Activated T-helper 17 cell treated with anti-CD3 and anti-CD28 coated beads, Interleukin-2, amount 50 U/mL, for 72 hours (primary cell): Measurements from ENCODE around the gene KIF1B. TPM values are rescaled to one million over a fixed set of nuclear protein-coding genes. Genes with fewer than 3 reads are reported as not detected.
"Not testable (repeated sequence)": the region's sequence is repeated elsewhere in the genome, so short reads cannot be mapped to it uniquely, and the experiment has no call there.

Experiments used
- ATAC-seq: fragments of 150-1000 bp; cut with Tn5 transposase; replicated peaks from 2 replicates; pipeline ENCODE4 v1.10.0; 2021; ENCODE audit warnings: mild to moderate bottlenecking, moderate library complexity
- H3K27ac Mint-ChIP-seq: one replicate; pipeline ENCODE4 v1.8.0; 2022; ENCODE audit warnings: mixed read lengths
- H3K27me3 Mint-ChIP-seq: one replicate; pipeline ENCODE4 v1.8.0; 2022; ENCODE audit warnings: mixed read lengths
- H3K36me3 Mint-ChIP-seq: one replicate; pipeline ENCODE4 v1.8.0; 2022; ENCODE audit warnings: low read depth, mild to moderate bottlenecking, mixed read lengths
- H3K4me1 Mint-ChIP-seq: one replicate; pipeline ENCODE4 v1.8.0; 2022; ENCODE audit warnings: mixed read lengths
- H3K4me3 Mint-ChIP-seq: one replicate; pipeline ENCODE4 v1.8.0; 2022; ENCODE audit warnings: mild to moderate bottlenecking, mixed read lengths
- H3K9me3 Mint-ChIP-seq: one replicate; pipeline ENCODE4 v1.8.0; 2022; ENCODE audit warnings: mixed read lengths
- total RNA-seq, 2 donors: library from RNA; stranded (reverse); gene quantifications; one replicate each; pipeline ENCODE4 v1.2.3, GENCODE V29; 2022

The KIF1B gene
- total RNA-seq, 2 donors from 2014 or later: 13.5 to 17.0 TPM

DNA sequence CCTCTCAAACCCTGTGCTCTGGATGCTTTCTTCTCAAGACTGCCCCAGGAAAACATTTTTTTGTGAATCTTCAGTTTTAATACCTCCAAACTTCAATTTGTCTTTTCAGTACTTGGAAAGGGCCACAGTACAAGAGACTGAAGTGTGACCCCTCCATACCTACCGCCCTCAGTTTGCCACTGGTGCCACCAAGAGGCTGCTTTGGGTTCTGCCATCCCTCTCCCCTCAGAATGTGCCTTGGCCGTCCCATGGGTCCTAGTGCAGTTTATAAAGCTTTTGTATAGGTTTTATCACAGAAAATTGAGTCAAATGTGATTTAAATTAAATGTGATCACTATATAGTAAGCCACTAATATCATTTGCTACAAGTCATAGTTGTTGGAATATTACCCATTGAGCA lies 127.7 kb downstream of the KIF1B start:
- Mint-ChIP-seq H3K9me3 (no peaks in the 10 kb centered on the region), H3K36me3 (peaks cover 80% of the 10 kb centered on the region), H3K4me3 (no peak overlapping the region), H3K4me1 (no peaks in the 10 kb centered on the region), H3K27ac (no peak overlapping the region), H3K27me3 (no peaks in the 10 kb centered on the region)
- ATAC-seq: peak; percentile 60

DNA sequence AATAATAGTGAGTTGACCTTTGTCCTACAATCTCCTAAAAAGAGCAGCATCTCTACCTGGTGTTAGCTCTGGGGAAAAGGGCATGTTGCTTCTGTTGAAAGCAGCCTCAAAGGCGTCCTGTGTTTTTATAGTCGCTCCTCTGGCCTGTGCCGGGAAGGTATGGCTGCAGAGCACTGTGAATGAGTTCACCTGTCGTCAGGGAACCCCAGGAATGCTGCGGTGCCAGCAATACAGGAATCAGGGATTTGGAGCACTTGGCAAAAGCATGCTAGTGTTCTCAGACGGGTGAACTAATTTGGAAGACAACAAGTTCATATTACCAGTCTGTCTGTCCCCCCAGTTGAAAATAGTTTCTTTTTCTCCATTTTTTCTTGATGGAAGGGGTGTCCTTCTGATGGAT lies 128.2 kb downstream of the KIF1B start:
- H3K4me3 Mint-ChIP-seq: no peak overlapping the region
- H3K27ac Mint-ChIP-seq: no peak overlapping the region
- H3K9me3 Mint-ChIP-seq: no peaks in the 10 kb centered on the region
- H3K4me1 Mint-ChIP-seq: no peaks in the 10 kb centered on the region
- no peak for ATAC-seq
- H3K36me3 Mint-ChIP-seq: peaks cover 84% of the 10 kb centered on the region
- H3K27me3 Mint-ChIP-seq: no peaks in the 10 kb centered on the region

DNA sequence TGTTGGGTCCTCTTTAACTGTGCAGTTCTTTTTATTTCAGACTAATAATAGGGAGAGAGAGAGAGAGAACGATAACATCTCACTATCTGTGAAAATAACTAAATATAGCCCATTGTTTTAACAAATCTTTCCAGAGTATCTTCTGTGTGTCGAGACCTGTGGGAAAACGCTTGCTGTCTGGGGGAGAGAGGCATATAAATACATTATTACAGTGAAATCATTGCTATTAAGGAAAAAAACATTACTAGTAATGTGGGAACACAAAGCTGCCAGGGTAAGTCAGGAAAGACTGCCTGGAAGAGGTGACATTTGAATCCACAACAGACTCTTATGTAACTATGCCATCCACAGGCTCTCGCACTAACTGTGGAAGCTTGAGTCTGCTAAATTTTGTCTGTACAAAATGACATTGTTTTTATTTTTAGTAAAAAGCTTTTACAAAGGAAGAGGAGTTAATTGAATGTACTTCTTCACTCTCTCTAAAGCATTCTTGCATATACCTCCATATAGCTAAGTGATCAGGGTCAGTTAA lies 128.7 kb downstream of the KIF1B start:
- Mint-ChIP-seq H3K27ac (no peak overlapping the region), H3K4me3 (no peak overlapping the region)
- no peak for ATAC-seq

DNA sequence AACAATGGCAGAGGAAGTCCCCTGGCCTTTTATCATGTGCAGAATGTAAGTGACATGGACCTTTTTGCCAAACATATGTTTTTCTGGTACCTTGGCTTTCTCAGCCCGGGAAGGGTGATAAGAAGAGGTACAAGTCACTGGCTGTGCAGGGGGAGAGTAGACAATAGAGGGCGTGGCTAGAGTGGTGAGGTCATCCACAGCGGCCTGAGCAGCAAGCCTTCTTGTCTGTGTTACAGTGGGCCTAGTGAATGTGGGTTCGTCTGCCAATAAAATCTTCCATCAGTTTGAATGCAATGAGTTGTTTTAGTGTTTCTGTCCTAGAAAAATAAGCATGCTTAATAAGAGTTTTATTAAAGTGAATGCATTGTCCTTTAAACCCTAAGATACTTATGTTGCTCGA lies 129.4 kb downstream of the KIF1B start:
- Mint-ChIP-seq H3K27ac (no peak overlapping the region), H3K36me3 (peaks cover 81% of the 10 kb centered on the region), H3K4me1 (no peaks in the 10 kb centered on the region), H3K27me3 (no peaks in the 10 kb centered on the region), H3K4me3 (no peak overlapping the region), H3K9me3 (no peaks in the 10 kb centered on the region)
- ATAC-seq: no peak

More for the DNA sequence above, 128.7 kb downstream of the KIF1B start:
- Mint-ChIP-seq H3K4me1 (no peaks in the 10 kb centered on the region), H3K9me3 (no peaks in the 10 kb centered on the region), H3K27me3 (no peaks in the 10 kb centered on the region), H3K36me3 (peaks cover 86% of the 10 kb centered on the region)

DNA sequence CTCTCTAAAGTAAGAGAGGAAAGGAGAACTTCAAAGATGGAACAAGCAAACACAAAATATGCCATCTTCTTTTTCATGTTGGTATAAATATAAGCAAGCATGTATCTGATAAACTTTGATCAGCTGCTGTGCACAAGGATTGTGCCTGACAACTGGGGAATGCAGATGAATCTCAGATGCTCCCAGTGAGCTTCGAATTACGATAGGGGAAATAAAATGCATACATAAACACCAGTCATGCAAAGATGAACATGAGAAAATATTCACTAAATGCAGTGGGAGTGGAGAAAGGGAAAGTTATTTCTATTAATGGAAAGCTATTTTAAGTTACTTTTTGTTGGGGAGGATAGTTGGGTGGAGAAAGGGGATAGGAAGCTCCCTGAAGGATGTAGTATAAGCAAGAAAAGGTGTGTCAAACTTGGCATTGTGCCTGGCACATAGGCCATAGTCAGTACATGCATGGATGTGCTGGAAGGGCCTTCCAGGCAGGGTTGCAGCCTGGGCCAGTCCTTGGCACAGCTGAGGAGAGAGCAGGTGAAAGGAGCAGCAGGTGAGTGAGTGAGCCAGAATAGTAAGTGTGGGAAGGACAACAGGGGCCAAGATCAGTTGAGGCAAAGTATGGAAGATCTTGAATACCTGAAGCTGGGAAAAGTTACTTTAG lies 130.7 kb downstream of the KIF1B start:
- Mint-ChIP-seq H3K4me1 (no peaks in the 10 kb centered on the region), H3K27ac (no peak overlapping the region), H3K4me3 (no peak overlapping the region), H3K36me3 (peaks cover 75% of the 10 kb centered on the region), H3K9me3 (no peaks in the 10 kb centered on the region), H3K27me3 (no peaks in the 10 kb centered on the region)
- ATAC-seq: no peak

DNA sequence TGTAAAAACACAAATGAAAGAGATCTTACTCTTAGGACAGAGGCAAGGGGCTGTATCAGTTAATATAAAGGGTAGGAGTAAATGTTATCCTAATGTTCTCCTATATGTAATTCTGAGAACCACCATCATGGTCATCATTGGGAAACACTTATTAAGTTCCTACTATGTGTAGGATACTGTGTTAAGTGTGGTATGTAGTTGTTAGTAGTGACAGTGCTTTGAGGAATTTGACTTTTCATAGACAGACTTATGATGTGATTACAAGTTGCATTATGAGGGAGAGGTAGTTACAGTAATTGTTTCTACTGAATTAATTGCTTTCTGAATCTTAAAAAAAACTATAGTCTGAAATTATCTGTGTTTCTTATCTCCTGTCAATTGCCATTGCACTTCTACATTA lies 136.7 kb downstream of the KIF1B start:
- H3K9me3 Mint-ChIP-seq: no peaks in the 10 kb centered on the region
- H3K36me3 Mint-ChIP-seq: peaks cover 61% of the 10 kb centered on the region
- peaks cover 5% of the 10 kb centered on the region for H3K4me1 Mint-ChIP-seq
- no peak for ATAC-seq
- H3K27ac Mint-ChIP-seq: no peak overlapping the region
- H3K27me3 Mint-ChIP-seq: no peaks in the 10 kb centered on the region
- no peak overlapping the region for H3K4me3 Mint-ChIP-seq

DNA sequence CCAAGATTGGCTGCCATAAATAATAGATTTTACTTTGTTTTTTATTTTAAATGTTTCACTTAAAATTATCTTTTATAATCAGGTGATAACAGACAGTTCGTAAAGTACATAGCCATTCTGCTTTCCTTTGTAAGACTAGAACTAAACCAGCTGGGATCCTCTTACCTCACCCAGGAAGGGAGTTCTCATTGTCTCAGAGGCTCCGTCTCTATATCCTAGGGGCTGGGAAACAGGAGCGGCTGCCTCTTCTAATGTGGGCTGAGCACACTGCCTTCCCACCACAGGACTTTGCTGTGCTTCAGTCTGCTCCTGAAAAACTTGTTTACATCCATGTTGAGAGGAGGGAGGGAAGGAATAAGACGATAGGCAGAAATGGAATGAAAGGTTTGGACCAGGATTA lies 142.9 kb downstream of the KIF1B start:
- peaks cover 31% of the 10 kb centered on the region for H3K36me3 Mint-ChIP-seq
- no peaks in the 10 kb centered on the region for H3K27me3 Mint-ChIP-seq
- no peak for ATAC-seq

DNA sequence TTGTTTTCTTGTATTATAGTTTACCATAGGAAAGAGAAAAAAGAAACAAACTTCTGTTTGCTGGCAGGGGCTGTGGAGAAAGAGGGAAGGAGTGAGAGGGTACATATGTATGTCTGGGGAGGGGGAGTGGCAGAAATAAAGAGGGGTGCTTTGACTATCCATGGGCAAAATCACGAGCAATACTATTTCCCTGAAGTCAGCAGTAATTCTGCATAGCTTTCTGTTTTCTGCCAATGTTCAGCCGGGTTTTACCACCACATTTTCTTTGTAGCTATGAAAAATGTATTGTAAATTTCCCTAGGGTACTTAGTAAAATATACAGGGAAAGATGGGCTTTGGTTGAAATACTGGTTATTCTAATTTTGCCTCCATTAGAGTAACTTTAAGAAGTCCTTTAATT lies 143.3 kb downstream of the KIF1B start:
- no peaks in the 10 kb centered on the region for H3K27me3 Mint-ChIP-seq
- peaks cover 27% of the 10 kb centered on the region for H3K36me3 Mint-ChIP-seq
- H3K9me3 Mint-ChIP-seq: no peaks in the 10 kb centered on the region
- H3K4me1 Mint-ChIP-seq: no peaks in the 10 kb centered on the region
- no peak overlapping the region for H3K27ac Mint-ChIP-seq
- ATAC-seq: no peak
- H3K4me3 Mint-ChIP-seq: no peak overlapping the region

More for the DNA sequence above, 142.9 kb downstream of the KIF1B start:
- no peak overlapping the region for H3K4me3 Mint-ChIP-seq
- no peaks in the 10 kb centered on the region for H3K4me1 Mint-ChIP-seq
- no peak overlapping the region for H3K27ac Mint-ChIP-seq
- H3K9me3 Mint-ChIP-seq: no peaks in the 10 kb centered on the region

DNA sequence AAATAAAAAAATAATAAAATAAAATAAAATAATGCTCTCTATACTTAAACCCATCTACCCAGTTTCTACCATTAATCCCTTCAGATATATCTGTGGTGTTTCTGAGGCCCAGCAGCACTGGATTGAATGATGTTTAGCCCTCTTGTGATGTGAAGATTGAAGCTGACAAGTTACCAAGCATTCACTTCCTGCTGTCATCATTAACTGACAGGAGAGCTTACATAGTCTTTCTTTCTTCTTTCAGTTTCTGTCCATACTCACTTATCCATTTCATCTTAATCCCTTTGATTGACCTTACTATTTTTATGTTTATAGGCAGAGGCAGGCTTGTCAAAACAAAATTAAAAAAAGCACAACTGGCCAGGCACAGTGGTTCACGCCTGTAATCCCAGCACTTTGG lies 149.7 kb downstream of the KIF1B start:
- H3K27ac Mint-ChIP-seq: no peak overlapping the region
- no peaks in the 10 kb centered on the region for H3K27me3 Mint-ChIP-seq
- no peak for ATAC-seq
- H3K36me3 Mint-ChIP-seq: peaks cover 32% of the 10 kb centered on the region
- no peak overlapping the region for H3K4me3 Mint-ChIP-seq
- no peaks in the 10 kb centered on the region for H3K9me3 Mint-ChIP-seq
- no peaks in the 10 kb centered on the region for H3K4me1 Mint-ChIP-seq

DNA sequence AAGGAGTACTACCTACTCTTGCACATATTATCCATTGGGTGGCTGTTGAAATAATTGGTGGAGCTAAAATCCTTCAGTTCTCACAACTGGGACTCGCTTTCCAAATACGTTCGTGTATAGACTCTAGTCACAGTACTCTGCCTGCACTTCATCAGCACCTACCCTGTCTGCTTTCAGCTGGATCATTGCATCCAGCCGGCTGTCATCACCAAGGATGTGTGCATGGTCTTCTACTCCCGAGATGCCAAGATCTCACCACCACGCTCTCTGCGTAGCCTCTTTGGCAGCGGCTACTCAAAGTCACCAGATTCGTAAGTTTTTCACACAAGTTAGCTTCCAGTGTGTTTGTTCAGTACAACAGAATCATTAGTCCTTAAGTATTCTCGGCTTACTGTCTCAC lies 151.1 kb downstream of the KIF1B start:
- Mint-ChIP-seq H3K27me3 (no peaks in the 10 kb centered on the region), H3K36me3 (peaks cover 37% of the 10 kb centered on the region), H3K4me1 (no peaks in the 10 kb centered on the region), H3K9me3 (no peaks in the 10 kb centered on the region), H3K4me3 (no peak overlapping the region), H3K27ac (no peak overlapping the region)
- no peak for ATAC-seq

DNA sequence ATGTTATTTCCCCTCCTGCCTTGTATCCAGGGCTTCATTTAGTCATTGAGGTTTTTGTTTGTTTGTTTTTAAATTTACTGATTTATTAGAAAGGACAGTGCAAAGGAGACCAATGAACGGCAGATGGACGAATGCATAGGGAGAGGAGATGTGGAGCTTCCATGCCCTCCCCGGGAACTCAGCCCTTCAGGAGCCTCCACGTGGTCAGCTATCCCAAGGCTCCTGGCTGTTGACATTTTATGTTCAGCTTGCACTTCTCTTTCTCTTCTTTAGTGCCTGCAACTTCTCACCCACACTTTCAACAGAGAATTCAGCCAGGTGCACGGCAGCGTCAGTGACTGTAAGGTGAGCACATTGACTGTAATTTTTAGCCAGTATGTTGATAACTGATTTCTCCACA lies 157.8 kb downstream of the KIF1B start:
- ATAC-seq: no peak
- H3K36me3 Mint-ChIP-seq: peaks cover 35% of the 10 kb centered on the region

DNA sequence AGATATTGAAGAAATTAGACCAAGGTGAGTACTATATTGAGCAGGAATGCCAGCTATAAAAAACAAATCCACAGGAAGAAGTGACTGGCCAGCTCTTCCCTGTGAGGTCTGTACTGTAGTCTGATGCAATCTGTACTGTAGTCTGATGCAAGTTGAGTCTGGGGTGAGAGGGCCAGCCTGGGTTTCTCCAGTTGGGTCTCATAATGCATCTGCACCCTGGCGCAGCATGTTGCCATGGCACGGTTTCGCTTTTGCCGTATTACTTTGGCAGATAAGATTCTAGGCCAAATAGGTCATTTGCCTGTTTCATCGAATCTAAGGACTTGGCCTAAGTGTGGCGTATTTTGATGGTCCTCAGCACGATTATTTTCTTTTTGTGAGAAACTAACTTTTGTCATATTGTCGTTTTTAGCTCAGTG lies 164.1 kb downstream of the KIF1B start:
- Mint-ChIP-seq H3K27ac (no peak overlapping the region), H3K27me3 (no peaks in the 10 kb centered on the region), H3K36me3 (peaks cover 49% of the 10 kb centered on the region), H3K4me1 (no peaks in the 10 kb centered on the region), H3K4me3 (no peak overlapping the region), H3K9me3 (no peaks in the 10 kb centered on the region)
- no peak for ATAC-seq

More for the DNA sequence above, 157.8 kb downstream of the KIF1B start:
- H3K27me3 Mint-ChIP-seq: no peaks in the 10 kb centered on the region
- no peaks in the 10 kb centered on the region for H3K4me1 Mint-ChIP-seq
- no peaks in the 10 kb centered on the region for H3K9me3 Mint-ChIP-seq
- no peak overlapping the region for H3K27ac Mint-ChIP-seq
- no peak overlapping the region for H3K4me3 Mint-ChIP-seq

DNA sequence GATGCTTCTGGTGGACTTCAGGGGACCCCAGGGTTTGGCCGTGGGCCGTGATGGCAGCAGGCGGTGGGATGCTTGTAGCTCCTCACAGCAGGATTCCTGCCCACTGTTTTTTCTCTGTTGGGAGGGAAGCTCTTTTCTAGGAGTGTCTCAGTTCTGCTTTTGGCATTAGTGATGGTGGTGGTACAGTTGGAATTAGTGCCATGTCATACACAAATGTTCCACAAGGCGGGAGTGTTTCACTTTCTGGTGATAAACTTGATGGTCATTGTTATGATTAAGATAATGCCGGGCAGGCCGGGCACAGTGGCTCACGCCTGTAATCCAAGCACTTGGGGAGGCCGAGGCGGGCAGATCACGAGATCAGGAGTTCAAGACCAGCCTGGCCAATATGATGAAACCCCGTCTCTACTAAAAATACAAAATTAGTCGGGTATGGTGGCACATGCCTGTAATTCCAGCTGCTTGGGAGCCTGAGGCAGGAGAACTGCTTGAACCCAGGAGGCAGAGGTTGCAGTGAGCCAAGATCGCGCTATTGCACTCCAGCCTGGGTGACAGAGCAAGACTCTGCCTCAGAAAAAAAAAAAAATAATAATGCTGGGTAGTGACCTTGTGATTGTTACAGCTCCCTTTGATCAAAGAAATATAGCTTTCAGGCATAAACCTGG lies 167.1 kb downstream of the KIF1B start:
- H3K4me1 Mint-ChIP-seq, H3K9me3 Mint-ChIP-seq, ATAC-seq, H3K27me3 Mint-ChIP-seq, H3K4me3 Mint-ChIP-seq: not testable (repeated sequence)
- Mint-ChIP-seq H3K36me3 (peaks cover 36% of the 10 kb centered on the region), H3K27ac (peak overlapping the region; percentile 49)

DNA sequence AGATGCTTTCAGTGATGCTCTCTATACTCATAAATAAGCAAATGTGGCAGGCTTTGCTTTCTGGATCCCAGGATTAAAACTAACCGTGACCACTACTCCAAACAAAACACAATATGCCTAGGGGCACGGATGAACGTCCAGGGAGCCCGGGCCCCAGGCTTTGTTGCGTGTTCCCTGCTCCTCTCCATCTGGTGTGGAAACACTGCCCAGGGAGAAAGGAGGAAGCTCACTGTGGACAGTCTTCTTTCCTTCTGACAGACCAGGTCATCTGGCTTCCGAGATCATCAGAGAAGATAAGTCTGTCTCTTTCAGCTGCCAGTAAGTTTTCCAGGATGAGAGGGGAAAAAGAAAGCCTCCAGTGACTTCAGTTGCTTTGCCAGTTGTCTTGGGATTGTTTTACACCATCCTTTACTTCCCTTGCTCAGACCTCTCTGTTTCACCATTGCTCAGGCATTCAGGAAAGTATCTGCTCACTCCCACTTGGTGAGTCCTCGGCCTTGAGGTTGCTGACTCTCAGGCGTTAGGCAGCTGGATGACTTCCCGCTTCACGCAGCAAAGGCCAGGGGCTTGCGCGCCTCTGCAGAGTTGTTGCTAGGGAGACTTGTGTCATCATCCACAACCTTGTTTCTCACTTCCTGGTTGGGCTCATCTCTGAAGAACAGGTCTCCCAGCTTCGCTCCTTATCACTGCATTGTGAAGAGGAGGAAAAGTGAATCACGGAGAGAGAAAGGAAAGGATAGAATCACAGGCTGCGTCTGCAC lies 167.9 kb downstream of the KIF1B start:
- no peak overlapping the region for H3K27ac Mint-ChIP-seq
- ATAC-seq: no peak
- no peaks in the 10 kb centered on the region for H3K27me3 Mint-ChIP-seq
- no peaks in the 10 kb centered on the region for H3K4me1 Mint-ChIP-seq
- no peak overlapping the region for H3K4me3 Mint-ChIP-seq
- no peaks in the 10 kb centered on the region for H3K9me3 Mint-ChIP-seq
- H3K36me3 Mint-ChIP-seq: peaks cover 36% of the 10 kb centered on the region
